IPS DF 6.9 (cell line): ENCODE measurements around the gene FUT9.

Source experiments
- DNase-seq: peaks from one replicate; pipeline ENCODE4 v3.0.0-alpha.2; 2013; ENCODE audit warnings: low read depth, low spot score
- H3K27ac ChIP-seq: one replicate; pipeline ENCODE4 v1.5.1; 2013; ENCODE audit warnings: low read length, control low read depth
- H3K27me3 ChIP-seq: 2 replicates; pipeline ENCODE4 v1.6.1; 2013; ENCODE audit warnings: mild to moderate bottlenecking, low read length; ENCODE audit not compliant: control insufficient read depth, insufficient read depth
- H3K36me3 ChIP-seq: 2 replicates; pipeline ENCODE4 v1.6.1; 2013; ENCODE audit warnings: low read length; ENCODE audit not compliant: control insufficient read depth, insufficient read depth
- H3K4me1 ChIP-seq: 2 replicates; pipeline ENCODE4 v1.6.1; 2013; ENCODE audit warnings: low read length; ENCODE audit not compliant: control insufficient read depth, insufficient read depth
- H3K4me3 ChIP-seq: 2 replicates; pipeline ENCODE4 v1.5.1; 2013; ENCODE audit warnings: mild to moderate bottlenecking, low read length
- H3K9me3 ChIP-seq: 2 replicates; pipeline ENCODE4 v1.6.1; 2013; ENCODE audit warnings: low read length, inconsistent platforms; ENCODE audit not compliant: control insufficient read depth, insufficient read depth
- WGBS: extraction: QIAGEN DNeasy Blood & Tissue Kit; methylation state at CpG from one replicate; pipeline ENCODE4 v1.1.7; 2013; ENCODE audit warnings: mixed read lengths, missing lambda C conversion rate; ENCODE audit not compliant: insufficient read length, insufficient coverage; 5-methylcytosine and 5-hydroxymethylcytosine counted together

Gene FUT9

DNA sequence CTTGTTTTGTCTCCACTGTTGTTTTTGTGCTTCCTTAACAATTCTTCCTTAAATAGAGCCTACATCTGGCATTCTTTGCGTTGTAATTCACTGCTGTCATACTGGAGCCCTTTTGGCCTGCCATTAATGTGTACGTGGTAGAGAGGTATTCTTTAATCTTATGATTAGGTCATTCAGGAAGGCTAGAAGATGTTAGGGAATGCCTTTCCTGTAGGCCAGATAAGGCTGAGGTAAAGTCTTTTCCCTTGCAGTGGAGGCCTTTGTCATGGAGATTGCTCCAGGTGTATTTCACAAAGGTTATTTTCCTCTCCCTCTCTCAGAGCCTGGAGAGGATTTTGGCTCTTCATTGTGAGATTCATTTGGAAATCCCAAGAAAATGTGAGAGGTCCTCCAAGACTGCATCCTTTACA is 146.9 kb downstream of the FUT9 start:
- no peaks in the 10 kb centered on the region for H3K9me3 ChIP-seq
- no peaks in the 10 kb centered on the region for H3K27me3 ChIP-seq
- no peak overlapping the region for H3K27ac ChIP-seq
- H3K36me3 ChIP-seq, result no peaks in the 10 kb centered on the region
- WGBS, result no CpG with 5 or more reads among the region's 2 CpGs
- no peaks in the 10 kb centered on the region; the same call in 1 of the 2 replicates for H3K4me1 ChIP-seq
- DNase-seq, result peak; percentile 55
- H3K4me3 ChIP-seq, result no peak overlapping the region

DNA sequence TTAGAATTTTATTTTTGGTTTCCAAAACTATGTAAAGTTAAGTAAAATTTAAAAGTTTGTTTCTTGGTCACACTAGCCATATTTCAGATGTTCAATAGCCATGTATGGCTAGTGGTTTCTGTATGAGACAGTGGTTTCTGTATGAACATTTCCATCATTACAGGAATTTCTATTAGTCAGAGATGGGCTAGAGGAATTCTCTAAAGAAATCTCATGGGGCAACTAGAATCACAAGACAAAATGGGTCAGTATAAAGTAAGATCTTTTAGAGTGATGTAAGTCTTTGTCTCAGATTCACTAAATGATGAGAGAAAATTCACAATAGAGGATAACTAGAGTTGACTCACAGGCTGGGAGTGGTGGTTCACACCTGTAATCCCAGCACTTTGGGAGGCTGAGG is 149.0 kb downstream of the FUT9 start:
- DNase-seq, result no peak
- Histone ChIP-seq H3K9me3 (no peaks in the 10 kb centered on the region), H3K27ac (no peak overlapping the region), H3K4me3 (no peak overlapping the region), H3K4me1 (no peaks in the 10 kb centered on the region; the same call in 1 of the 2 replicates), H3K27me3 (no peaks in the 10 kb centered on the region), H3K36me3 (no peaks in the 10 kb centered on the region)

DNA sequence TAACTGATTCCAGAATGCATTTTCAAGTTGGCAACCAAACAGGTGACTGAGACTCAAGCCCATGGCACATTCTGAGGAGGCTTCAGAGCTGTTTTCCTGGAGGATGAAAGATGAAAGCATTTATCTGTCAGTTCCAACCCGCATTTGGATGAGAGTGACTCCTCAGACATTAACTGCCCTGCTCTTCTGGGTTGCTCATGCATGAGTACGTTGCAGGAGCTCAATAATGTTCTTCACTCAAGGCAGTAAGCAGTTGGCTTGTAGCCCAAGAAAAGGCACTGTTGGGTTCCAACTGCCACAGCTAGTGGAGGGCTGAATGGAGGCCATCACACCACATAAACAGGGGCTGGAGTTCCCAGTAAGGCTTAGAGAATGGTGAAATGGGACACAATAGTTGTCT is 155.3 kb downstream of the FUT9 start:
- Histone ChIP-seq H3K9me3 (no peaks in the 10 kb centered on the region), H3K27ac (no peak overlapping the region), H3K4me3 (no peak overlapping the region), H3K4me1 (no peaks in the 10 kb centered on the region), H3K27me3 (no peaks in the 10 kb centered on the region), H3K36me3 (no peaks in the 10 kb centered on the region)
- DNase-seq, result no peak
- WGBS, result no CpG with 5 or more reads among the region's 2 CpGs

DNA sequence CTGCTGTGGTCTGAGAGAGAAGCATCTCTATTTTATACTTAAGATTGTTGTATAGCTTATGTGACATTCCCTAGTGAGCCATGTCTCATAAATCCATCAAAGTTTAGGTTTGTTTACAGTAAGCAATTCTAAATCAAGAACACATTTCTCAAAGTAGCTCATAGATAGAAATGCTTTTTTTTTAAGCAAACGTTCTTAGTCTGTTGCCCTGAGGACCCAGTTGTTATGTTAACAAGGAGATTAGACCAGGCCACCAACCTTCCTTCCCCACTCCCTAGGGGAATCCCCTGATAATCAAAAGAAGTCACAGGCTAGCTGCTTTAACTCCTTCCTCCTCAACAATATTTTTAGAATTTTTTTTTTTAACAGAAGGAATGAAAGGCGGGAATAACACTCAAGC is 169.0 kb downstream of the FUT9 start:
- H3K27me3 ChIP-seq, result no peaks in the 10 kb centered on the region
- peaks cover 1% of the 10 kb centered on the region; the same call in 1 of the 2 replicates for H3K4me1 ChIP-seq
- H3K36me3 ChIP-seq, result no peaks in the 10 kb centered on the region
- no peak overlapping the region for H3K27ac ChIP-seq
- no peak for DNase-seq
- no peaks in the 10 kb centered on the region for H3K9me3 ChIP-seq
- WGBS, result no CpG with 5 or more reads among the region's 2 CpGs
- H3K4me3 ChIP-seq, result no peak overlapping the region

DNA sequence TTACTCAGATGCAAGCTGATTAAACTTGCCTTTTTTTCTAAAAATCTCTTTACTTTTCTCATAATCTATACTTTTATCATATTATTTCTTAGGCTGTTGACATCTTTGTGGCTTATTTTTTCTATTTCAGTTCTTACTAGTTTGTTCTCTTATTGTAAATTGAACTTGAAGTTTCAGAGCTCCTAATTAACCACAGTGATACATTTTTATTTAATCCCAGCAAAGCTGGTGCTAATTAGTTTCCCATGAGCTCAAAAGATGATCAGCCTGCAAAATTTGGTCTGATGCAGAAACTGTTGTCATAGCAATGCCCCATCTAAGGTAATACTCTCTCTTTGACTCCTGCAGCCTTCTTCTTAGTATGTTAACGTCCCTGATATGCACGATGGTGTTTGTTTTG is 170.3 kb downstream of the FUT9 start:
- no CpG with 5 or more reads among the region's 2 CpGs for WGBS
- H3K27ac ChIP-seq, result no peak overlapping the region
- no peaks in the 10 kb centered on the region for H3K9me3 ChIP-seq
- DNase-seq, result no peak
- H3K27me3 ChIP-seq, result no peaks in the 10 kb centered on the region
- H3K4me3 ChIP-seq, result no peak overlapping the region
- H3K4me1 ChIP-seq, result peaks cover 1% of the 10 kb centered on the region; the same call in 1 of the 2 replicates
- H3K36me3 ChIP-seq, result no peaks in the 10 kb centered on the region

DNA sequence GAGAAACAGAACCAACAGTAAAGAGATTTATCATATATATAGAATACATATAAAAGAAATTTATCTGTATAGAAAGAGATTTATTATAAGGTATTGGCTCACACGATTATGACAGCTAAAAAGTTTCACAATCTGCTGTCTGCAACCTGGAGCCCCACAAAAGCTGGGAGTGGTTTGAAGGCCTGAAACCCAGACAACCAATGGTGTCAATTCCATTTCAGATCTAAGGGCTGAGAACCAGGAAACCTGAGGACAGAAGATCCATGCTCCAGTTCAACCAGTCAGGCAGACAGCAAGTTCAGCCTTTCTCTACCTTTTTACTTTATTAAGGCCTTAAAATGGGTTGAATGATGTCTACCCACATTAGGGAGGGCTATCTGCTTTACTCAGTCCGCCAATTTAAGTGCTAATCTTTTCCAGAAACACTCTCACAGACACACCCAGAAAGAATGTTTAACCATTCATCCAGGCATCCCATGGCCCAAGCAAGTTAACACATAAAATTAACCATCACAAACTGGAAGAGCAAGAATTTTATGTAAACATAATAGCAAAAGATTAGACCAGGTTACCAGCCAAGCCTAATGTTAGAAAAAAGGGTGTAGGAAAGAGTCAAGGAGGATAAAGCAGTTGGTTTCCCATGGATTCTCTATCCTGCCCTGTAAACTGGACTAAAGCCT is 170.9 kb downstream of the FUT9 start:
- no peak overlapping the region for H3K27ac ChIP-seq
- H3K9me3 ChIP-seq, result no peaks in the 10 kb centered on the region
- H3K4me1 ChIP-seq, result peaks cover 1% of the 10 kb centered on the region; the same call in 1 of the 2 replicates
- no peaks in the 10 kb centered on the region for H3K27me3 ChIP-seq
- no peak overlapping the region for H3K4me3 ChIP-seq
- no peaks in the 10 kb centered on the region for H3K36me3 ChIP-seq
- WGBS, result no CpG with 5 or more reads among the region's 2 CpGs
- DNase-seq, result no peak

DNA sequence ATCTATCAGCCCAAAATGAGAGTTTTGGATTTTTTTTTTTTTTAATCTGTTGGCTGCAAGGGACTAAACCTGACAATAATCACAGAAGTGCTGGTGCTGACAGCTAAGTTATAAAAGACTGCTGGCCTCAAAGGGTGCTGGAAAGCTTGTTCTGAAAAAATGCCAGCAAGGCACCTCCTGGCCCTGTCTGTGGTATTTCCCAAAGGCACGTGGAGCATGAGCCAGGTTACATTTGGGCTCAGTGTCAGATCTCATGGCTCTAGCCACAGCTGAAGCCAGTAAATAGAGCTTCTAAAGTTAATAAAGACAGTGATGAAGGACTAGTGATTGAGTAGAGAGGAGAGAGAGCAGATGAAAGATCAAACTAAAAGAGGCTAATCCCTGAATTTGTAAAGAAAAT is 178.9 kb downstream of the FUT9 start:
- peaks cover 1% of the 10 kb centered on the region; the same call in 1 of the 2 replicates for H3K4me1 ChIP-seq
- no peaks in the 10 kb centered on the region for H3K36me3 ChIP-seq
- no CpG with 5 or more reads among the region's 1 CpG for WGBS
- H3K9me3 ChIP-seq, result no peaks in the 10 kb centered on the region
- no peak overlapping the region for H3K27ac ChIP-seq
- no peak overlapping the region for H3K4me3 ChIP-seq
- no peak for DNase-seq
- no peaks in the 10 kb centered on the region for H3K27me3 ChIP-seq

DNA sequence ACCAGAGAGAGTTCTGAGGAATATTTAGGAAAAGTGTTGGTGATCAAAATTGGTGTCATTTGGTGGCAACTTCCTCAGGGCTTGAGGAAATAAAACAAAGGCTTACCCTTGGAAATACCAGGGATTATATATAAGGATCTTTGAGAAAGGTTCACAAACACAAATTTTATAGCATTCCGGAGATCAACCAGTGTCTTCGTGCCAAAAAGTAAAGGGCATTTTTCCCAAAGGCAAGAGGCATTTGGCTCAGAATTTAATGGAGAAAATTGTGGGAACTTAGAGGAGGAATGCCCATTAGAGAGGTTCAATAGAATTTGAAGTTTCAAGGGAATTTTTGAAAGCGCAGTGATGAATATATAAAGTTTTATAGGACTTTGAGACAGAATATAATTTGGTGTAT is 179.5 kb downstream of the FUT9 start:
- Histone ChIP-seq H3K4me3 (no peak overlapping the region), H3K27me3 (no peaks in the 10 kb centered on the region), H3K9me3 (no peaks in the 10 kb centered on the region), H3K4me1 (peaks cover 1% of the 10 kb centered on the region; the same call in 1 of the 2 replicates), H3K36me3 (no peaks in the 10 kb centered on the region), H3K27ac (no peak overlapping the region)
- no peak for DNase-seq
- WGBS, result 100% methylated on average over 1 of the region's 3 CpGs

DNA sequence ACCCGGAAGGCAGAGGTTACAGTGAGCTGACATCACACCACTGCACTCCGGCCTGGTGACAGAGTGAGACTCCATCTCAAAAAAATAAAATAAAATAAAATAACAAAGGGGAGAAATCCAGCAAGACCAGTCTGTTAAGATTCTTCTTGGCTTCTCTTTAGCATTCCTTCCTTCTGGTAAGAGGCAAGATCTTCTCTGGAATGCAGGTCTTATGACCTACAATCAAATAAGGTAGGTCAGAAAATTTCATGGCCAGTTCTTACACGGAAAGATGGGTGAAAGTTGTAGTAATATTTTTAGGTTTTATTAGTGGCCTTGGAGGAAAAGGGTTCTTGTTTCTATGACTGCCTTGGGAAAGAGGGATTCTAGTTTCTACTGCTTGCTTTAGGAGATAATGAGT is 180.9 kb downstream of the FUT9 start:
- no peak for DNase-seq
- no peaks in the 10 kb centered on the region for H3K9me3 ChIP-seq
- no peak overlapping the region for H3K27ac ChIP-seq
- no peaks in the 10 kb centered on the region for H3K27me3 ChIP-seq
- no peaks in the 10 kb centered on the region for H3K36me3 ChIP-seq
- peaks cover 1% of the 10 kb centered on the region; the same call in 1 of the 2 replicates for H3K4me1 ChIP-seq
- no CpG with 5 or more reads among the region's 3 CpGs for WGBS
- no peak overlapping the region for H3K4me3 ChIP-seq

DNA sequence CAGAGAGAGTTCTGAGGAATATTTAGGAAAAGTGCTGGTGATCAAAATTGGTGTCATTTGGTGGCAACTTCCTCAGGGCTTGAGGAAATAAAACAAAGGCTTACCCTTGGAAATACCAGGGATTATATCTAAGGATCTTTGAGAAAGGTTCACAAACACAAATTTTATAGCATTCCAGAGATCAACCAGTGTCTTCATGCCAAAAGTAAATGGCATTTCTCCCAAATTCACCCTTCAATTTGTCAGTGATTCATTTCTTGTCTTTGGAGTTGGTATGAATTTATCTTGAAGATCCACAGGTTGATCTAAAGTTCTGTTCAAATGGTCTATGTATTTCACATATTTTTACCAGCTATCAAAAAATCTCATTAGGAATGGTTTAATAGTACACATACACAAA is 181.5 kb downstream of the FUT9 start:
- peaks cover 1% of the 10 kb centered on the region; the same call in 1 of the 2 replicates for H3K4me1 ChIP-seq
- no peaks in the 10 kb centered on the region for H3K36me3 ChIP-seq
- no peaks in the 10 kb centered on the region for H3K9me3 ChIP-seq
- H3K4me3 ChIP-seq, result no peak overlapping the region
- no peaks in the 10 kb centered on the region for H3K27me3 ChIP-seq
- H3K27ac ChIP-seq, result no peak overlapping the region
- DNase-seq, result no peak

DNA sequence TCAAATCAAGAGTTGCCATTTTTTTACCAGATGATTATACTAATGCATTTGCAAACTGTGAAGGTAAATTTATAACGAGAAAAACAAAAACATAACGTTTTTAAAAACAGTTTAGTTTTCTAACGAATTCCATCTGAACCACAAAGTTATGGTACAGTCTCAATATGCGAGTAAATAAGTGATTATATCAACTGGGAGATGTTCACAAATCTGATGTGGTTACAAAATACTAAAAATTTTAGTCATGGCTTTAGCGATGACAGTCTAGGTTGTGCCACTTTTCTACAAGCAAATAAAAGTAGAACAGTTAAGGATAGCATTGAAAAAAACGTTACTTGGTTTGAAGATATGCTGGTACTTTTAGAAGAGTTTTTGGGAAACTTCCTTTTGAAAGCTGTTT is 186.8 kb downstream of the FUT9 start:
- Histone ChIP-seq H3K4me1 (no peaks in the 10 kb centered on the region), H3K9me3 (no peaks in the 10 kb centered on the region), H3K27me3 (no peaks in the 10 kb centered on the region), H3K4me3 (no peak overlapping the region), H3K36me3 (no peaks in the 10 kb centered on the region), H3K27ac (no peak overlapping the region)
- WGBS, result no CpG with 5 or more reads among the region's 6 CpGs
- DNase-seq, result no peak
